Uterus (tissue), 4 donors: ENCODE data around the gene COL8A1. TPM values are rescaled to one million over a fixed set of nuclear protein-coding genes. Genes with fewer than 3 reads are reported as not detected.

Experiments
- DNase-seq, 2 donors: peaks; one replicate each; pipeline ENCODE4 v3.0.0-alpha.2; 2019 to 2020
- H3K27ac ChIP-seq, 2 donors: fragments of 200-600 bp; sonication (generic); 1 replicate in 1 of 2; 2 replicates in 1 of 2; pipeline ENCODE4 v1.5.1; 2016 to 2018
- H3K27me3 ChIP-seq, 2 donors: fragments of 200-600 bp; sonication (generic); one replicate each; pipeline ENCODE4 v1.5.1; 2018 to 2019; ENCODE audit warnings: control low read depth in 1 of 2
- H3K36me3 ChIP-seq, 2 donors: fragments of 200-600 bp; sonication (generic); one replicate each; pipeline ENCODE4 v1.5.1; 2019; ENCODE audit warnings: control low read depth in 1 of 2
- H3K4me1 ChIP-seq, 2 donors: fragments of 200-600 bp; sonication (generic); one replicate each; pipeline ENCODE4 v1.5.1; 2018 to 2019; ENCODE audit warnings: control low read depth in 1 of 2
- H3K4me3 ChIP-seq, 2 donors: fragments of 200-600 bp; sonication (generic); 1 replicate in 1 of 2; 2 replicates in 1 of 2; pipeline ENCODE4 v1.5.1; 2018 to 2019; ENCODE audit warnings: mild to moderate bottlenecking in 1 of 2
- H3K9me3 ChIP-seq, 2 donors: fragments of 200-600 bp; sonication (generic); one replicate each; pipeline ENCODE4 v1.5.1; 2019; ENCODE audit warnings: control low read depth in 1 of 2
- POLR2A ChIP-seq, 2 donors: fragments of 450-650 bp; IDR thresholded peaks; one replicate each; pipeline ENCODE4 v1.6.1; 2016; ENCODE audit warnings: antibody characterized with exemption in 2 of 2, mild to moderate bottlenecking in 1 of 2, moderate library complexity in 1 of 2
- intact Hi-C: fragments of 100-400 bp; cut with DNase I; formaldehyde crosslinking; loops from one replicate; pipeline ENCODE4 v1.15.1; 2023; ENCODE audit warnings: low total_unique reads
- total RNA-seq, 4 donors: library from RNA; depleted of rRNA in 3 of 4; stranded (reverse); fragments of >200 nt in 3 of 4; gene quantifications; one replicate each; pipeline versions ENCODE4 v1.1.0 to v1.2.4, GENCODE V29; 2014 to 2023
- TF ChIP-seq, protein P1 (sequence below), 4 experiments: fragments of 200-600 bp in 2 of 4; fragments of 450-650 bp in 2 of 4; sonication (generic) in 2 of 4; IDR thresholded peaks; one replicate each; pipeline ENCODE4 v1.5.1; 2016 to 2019; ENCODE audit warnings: antibody characterized with exemption in 4 of 4, mild to moderate bottlenecking in 2 of 4, moderate library complexity in 1 of 4
- donor health status: DM: yes; HTN: yes; CAD: no.

COL8A1 gene
- total RNA-seq, 4 donors from 2014 or later: 2.6 to 30.9 (median 18.0) TPM

DNA sequence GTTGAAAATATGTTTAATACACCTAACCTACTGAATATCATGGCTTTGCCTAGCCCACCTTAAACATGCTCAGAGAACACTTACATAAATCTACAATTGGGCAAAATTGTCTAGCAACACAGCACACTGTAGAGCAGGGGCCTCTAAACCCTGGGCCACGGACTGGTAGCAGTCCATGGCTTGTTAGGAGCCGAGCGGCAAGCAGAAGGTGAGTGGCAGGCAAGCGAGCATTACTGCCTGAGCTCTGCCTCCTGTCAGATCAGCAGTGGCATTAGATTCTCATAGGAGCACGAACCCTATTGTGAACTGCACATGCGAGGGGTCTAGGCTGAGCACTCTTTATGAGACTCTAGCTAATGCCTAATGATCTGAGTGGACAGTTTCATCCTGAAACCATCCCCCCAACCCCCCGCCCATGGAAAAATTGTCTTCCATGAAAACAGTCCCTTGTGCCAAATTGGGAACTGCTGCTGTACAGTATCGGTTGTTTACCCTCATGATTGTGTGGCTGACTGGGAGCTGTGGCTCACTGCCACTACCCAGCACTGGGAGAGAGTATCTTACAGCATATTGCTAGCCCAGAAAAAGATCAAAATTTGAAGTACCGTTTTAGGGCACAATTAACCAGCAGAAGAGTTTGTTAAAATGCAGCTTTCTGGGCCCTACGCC lies 205.3 kb downstream of the COL8A1 start:
- TF ChIP-seq POLR2A (IDR thresholded peaks at IDR 0.05): no peak
- TF ChIP-seq, protein P1, sequence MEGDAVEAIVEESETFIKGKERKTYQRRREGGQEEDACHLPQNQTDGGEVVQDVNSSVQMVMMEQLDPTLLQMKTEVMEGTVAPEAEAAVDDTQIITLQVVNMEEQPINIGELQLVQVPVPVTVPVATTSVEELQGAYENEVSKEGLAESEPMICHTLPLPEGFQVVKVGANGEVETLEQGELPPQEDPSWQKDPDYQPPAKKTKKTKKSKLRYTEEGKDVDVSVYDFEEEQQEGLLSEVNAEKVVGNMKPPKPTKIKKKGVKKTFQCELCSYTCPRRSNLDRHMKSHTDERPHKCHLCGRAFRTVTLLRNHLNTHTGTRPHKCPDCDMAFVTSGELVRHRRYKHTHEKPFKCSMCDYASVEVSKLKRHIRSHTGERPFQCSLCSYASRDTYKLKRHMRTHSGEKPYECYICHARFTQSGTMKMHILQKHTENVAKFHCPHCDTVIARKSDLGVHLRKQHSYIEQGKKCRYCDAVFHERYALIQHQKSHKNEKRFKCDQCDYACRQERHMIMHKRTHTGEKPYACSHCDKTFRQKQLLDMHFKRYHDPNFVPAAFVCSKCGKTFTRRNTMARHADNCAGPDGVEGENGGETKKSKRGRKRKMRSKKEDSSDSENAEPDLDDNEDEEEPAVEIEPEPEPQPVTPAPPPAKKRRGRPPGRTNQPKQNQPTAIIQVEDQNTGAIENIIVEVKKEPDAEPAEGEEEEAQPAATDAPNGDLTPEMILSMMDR (IDR thresholded peaks at IDR 0.05): no peak
- Histone ChIP-seq H3K27ac (peak overlapping the region; percentile 80 to 87), H3K36me3 (no peaks in the 10 kb centered on the region), H3K27me3 (no peaks in the 10 kb centered on the region), H3K4me1 (peaks cover 5 to 6% of the 10 kb centered on the region in 2 donors), H3K4me3 (no peak overlapping the region), H3K9me3 (no peaks in the 10 kb centered on the region)
- no peak for DNase-seq
- intact Hi-C loops: no loop called here

- Histone ChIP-seq H3K4me1 (peaks cover 5 to 6% of the 10 kb centered on the region in 2 donors), H3K27ac (peak overlapping the region; percentile 80 to 87), H3K9me3 (no peaks in the 10 kb centered on the region), H3K36me3 (no peaks in the 10 kb centered on the region), H3K27me3 (no peaks in the 10 kb centered on the region), H3K4me3 (no peak overlapping the region)
- no peak for DNase-seq
- intact Hi-C loops: no loop called here
- TF ChIP-seq, protein P1 (IDR thresholded peaks at IDR 0.05): no peak
- TF ChIP-seq POLR2A (IDR thresholded peaks at IDR 0.05): no peak
Measured at GRCh38 chr3:99845331-99845730, 206.9 kb downstream of the COL8A1 start.

- Histone ChIP-seq H3K27ac (peak overlapping the region; percentile 80 to 87), H3K36me3 (no peaks in the 10 kb centered on the region), H3K27me3 (no peaks in the 10 kb centered on the region), H3K4me1 (peaks cover 5 to 6% of the 10 kb centered on the region in 2 donors), H3K9me3 (no peaks in the 10 kb centered on the region), H3K4me3 (no peak overlapping the region)
- intact Hi-C loops: no loop called here
- DNase-seq: no peak
- TF ChIP-seq POLR2A (IDR thresholded peaks at IDR 0.05): no peak
- TF ChIP-seq, protein P1 (IDR thresholded peaks at IDR 0.05): no peak
Measured at GRCh38 chr3:99845999-99846398, 207.6 kb downstream of the COL8A1 start.

DNA sequence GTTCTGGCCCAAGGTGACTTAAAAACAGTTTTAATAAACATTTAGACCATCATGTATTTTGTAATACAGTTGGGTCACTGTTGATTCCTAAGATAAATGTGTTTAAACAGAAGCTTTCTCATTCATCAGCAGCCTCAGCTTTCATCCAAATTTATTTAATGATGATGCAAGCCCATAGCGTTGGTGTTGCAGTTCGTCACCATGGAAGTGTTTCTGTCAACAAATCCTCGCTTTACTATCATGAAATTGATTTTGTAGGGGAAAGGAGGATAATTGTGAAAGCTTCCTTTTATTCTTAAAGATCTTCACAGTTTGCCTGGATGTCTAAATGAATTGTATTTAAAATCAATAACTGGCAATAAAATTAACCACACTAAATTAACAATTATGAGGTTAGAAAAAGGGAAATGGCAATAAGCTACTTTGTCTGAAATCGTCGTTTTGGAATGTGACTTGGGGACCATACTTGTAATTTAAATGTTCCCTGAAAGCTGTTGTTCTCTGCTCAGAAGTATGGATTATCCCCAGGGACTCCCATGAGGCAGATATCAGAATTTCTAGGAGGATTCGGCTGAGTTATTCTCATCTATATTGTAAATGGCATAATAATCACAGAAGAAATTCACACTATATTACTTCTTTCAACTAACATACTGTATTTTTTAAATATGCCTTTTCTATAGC lies 208.2 kb downstream of the COL8A1 start:
- no peak overlapping the region for H3K4me3 ChIP-seq
- TF ChIP-seq, protein P1 (IDR thresholded peaks at IDR 0.05): no peak
- TF ChIP-seq POLR2A (IDR thresholded peaks at IDR 0.05): no peak
- H3K4me1 ChIP-seq: peaks cover 5 to 6% of the 10 kb centered on the region in 2 donors
- peak in 1 of 2 donors; percentile 32 for DNase-seq
- intact Hi-C loops: no loop called here
- peak overlapping the region; percentile 80 to 87 for H3K27ac ChIP-seq
- no peaks in the 10 kb centered on the region for H3K27me3 ChIP-seq
- H3K36me3 ChIP-seq: no peaks in the 10 kb centered on the region
- no peaks in the 10 kb centered on the region for H3K9me3 ChIP-seq

- H3K4me1 ChIP-seq: peaks cover 5 to 6% of the 10 kb centered on the region in 2 donors
- no peaks in the 10 kb centered on the region for H3K9me3 ChIP-seq
- no peak for DNase-seq
- no peak for TF ChIP-seq POLR2A (IDR thresholded peaks at IDR 0.05)
- TF ChIP-seq, protein P1 (IDR thresholded peaks at IDR 0.05): no peak
- H3K27ac ChIP-seq: no peak overlapping the region
- intact Hi-C loops: no loop called here
- no peak overlapping the region for H3K4me3 ChIP-seq
- no peaks in the 10 kb centered on the region for H3K36me3 ChIP-seq
- H3K27me3 ChIP-seq: no peaks in the 10 kb centered on the region
Measured at GRCh38 chr3:99848433-99848832, 210.0 kb downstream of the COL8A1 start.
